Cardiac septum (tissue), 1 donor: ENCODE results near the gene CACNG4. TPM values are rescaled to one million over a fixed set of nuclear protein-coding genes. Genes with fewer than 3 reads are reported as not detected.
"Not testable (repeated sequence)": the region's sequence is repeated elsewhere in the genome, so short reads cannot be mapped to it uniquely, and the experiment has no call there.

Experiments used
- DNase-seq: peaks from one replicate; pipeline ENCODE4 v3.0.0-alpha.2; 2020; ENCODE audit warnings: low spot score
- intact Hi-C: fragments of 100-400 bp; cut with DNase I; formaldehyde crosslinking; loops from one replicate; pipeline ENCODE4 v1.14.0; 2022
- total RNA-seq: library from RNA; stranded (reverse); fragmentation: NEBNext Ultra II Directional; extraction: Animal tissue kit (Norgen Biotek cat#: 25700); gene quantifications from one replicate; pipeline ENCODE4 v1.2.1, GENCODE V29; 2021
- donor health status: DM: no; HTN: no; CAD: no.

Gene CACNG4
- total RNA-seq, 1 donor from 2014 or later = 0.05 TPM

DNA sequence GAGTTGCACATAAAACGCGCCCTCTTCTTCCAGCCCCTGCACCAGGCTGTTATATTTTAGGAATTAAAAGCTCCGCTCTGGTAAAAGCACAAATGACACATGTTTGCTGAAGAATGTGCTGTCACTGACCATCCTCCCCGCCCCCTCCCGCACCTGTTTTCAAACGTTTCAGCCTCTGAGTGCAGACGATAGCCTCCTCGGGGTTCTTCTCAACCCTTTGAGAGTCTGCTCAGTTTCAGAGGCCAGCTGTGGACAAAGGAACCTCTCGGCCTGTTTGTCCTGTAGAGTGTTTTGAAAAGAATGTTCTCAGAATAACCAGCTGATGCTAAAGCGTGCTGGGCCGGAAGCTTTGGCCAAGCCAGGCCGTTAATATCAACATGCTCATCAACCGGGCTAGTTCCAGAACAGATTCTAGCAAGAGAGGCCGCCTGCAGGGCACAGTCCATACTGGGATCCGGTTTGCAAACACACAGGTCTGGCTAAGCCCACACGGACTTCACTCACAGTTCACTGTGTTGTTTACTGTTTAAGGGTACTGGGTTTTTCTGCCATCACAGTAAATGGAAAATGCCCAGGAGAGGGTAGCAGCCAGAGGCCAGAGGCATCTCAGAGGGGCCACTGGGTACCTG lies 6.4 kb upstream of the CACNG4 start:
- intact Hi-C loops = no loop called here
- no peak for DNase-seq

GRCh38 chr17:66959641-66960375 lies 4.7 kb upstream of the CACNG4 start:
- DNase-seq = no peak
- intact Hi-C loops = no loop called here

DNA sequence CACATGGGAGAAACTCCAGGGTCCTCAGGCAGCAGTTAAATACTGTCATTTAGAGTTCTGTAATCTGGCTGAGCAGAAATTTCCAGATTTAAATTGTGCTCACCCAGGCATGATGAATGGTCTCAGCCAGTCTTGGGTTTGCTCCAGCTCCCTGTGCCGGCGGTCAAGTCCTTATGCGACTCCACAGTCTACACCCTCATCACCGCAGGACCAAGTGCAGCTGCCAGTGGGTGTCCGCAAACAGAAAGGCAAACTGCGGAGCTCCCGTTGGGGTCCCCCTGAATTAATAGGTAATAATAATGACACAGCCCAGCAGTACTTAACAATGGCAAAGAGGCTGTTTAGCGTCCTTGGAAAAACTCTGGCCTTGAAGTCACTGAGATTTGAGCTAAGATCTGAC lies 3.9 kb upstream of the CACNG4 start:
- intact Hi-C loops = no loop called here
- no peak for DNase-seq

DNA sequence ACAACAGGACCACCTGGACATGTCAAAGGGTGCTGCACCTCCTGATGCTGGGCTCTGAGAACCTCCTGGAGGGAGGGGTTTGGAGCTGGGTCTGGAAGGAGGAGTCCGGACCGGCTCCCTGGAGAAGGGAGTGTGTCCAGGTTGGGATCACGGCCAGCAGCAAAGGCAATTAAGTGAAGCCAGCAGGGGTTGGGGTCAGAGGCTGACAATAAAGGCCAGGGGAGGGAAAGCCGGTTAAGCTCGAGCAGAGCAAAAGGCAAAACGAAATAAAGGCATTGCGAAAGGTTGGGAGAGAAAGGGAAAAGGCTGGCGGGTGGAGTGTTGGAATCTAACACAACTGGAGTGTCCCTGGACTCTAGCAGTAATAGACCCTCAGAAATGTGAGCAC lies 992 bp upstream of the CACNG4 start:
- DNase-seq = no peak

DNA sequence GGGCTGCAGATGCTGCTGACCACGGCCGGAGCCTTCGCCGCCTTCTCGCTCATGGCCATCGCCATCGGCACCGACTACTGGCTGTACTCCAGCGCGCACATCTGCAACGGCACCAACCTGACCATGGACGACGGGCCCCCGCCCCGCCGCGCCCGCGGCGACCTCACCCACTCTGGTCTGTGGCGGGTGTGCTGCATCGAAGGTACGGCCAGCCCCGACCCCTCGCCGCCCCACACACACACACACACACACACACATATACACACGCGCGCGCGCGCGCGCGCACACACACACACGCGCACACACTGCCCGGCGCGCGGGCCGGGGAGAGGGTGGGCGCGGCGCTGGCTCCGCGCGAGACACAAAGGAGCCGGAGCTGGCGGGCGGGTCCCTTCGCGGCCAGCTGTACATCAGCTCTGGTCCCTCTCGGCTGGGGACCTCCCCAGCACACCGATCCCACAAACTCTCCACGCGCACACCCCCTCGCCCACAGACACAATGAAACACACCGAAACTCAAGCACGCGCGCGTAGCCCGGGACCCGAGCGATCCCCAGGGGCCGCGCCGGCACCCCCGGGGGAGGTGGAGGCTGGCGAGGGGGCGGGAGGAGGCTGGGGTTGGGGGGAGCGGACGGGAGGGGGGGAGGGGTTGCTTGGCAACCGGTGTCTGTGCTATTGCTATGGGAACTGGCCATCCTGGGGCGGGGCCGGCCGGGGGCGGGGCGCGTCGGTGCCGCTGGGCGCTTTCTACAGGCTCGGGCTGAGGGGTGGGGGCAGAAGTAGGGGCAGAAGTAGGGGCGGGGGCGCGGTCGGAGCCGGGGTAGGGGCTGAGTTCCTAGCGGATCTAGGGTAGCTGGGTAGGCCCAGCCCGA lies 658 bp downstream of the CACNG4 start:
- intact Hi-C loops = no loop called here
- no peak for DNase-seq

More for the DNA sequence above, 992 bp upstream of the CACNG4 start:
- intact Hi-C loops = no loop called here

- intact Hi-C loops = no loop called here
- no peak for DNase-seq
These were observed 1.3 kb downstream of the CACNG4 start for GRCh38 chr17:66965801-66966262.

- intact Hi-C loops = no loop called here
- no peak for DNase-seq
These were observed 1.8 kb downstream of the CACNG4 start for GRCh38 chr17:66966298-66966697.

- no peak for DNase-seq
- intact Hi-C loops = no loop called here
These were observed 2.4 kb downstream of the CACNG4 start for GRCh38 chr17:66966704-66967418.

DNA sequence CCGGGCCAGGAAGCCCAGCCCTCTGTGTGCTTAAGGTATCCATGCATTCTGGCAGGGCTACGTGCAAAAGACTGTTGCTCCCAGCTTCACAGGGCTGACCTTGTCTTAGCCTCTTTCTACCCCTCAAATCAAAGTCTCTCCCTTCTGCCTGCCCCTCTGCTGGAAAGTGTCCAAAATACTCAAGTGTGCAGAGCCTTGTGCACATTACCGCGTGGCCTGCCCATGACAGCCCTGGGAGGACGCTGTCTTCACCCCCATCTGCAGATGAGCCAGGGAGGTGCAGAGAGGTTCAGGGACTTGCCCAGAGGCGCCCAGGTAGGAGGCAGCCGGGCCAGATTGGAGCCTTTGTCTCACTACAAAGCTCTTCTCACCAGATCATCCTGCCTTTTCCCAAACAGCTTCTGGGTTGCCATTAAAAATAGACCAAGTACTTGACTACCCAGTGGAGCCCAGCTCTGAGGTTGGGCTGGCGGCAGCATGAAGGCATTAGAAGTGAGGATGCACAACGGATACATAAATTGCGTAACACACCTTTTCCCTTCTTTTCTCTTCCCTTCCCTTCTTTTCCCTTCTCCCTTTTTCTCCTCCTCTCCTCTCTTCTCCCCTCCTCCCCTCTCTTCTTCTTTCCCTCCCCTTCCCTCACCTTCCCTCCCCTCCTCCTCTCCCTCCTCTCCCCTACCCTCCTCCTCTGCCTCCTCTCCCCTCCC lies 3.5 kb downstream of the CACNG4 start:
- intact Hi-C loops = no loop called here
- no peak for DNase-seq

DNA sequence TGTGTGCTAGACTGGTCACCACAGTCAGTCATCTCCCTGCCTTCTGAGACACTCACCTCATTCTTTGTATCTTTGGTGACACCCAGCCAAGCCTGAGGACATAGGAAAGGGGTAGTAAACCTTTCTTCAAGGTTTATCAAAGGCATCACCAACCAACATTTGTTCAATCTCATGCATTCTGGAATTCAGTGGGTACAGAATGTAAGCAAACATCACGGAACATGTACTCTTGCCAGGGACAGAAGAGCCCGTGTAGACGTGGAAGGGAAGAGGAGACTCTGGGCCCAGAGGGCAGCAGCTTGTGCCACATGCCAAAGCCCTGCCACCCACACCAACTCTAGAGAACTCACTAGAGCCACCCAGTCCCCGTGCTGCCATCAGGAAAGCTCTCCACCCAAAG lies 4.4 kb downstream of the CACNG4 start:
- intact Hi-C loops = no loop called here
- DNase-seq = no peak

- intact Hi-C loops = loop anchor here (10.0 kb wide), 2 partner anchors 85 to 255 kb away; no protein-coding TSS in a partner anchor
- DNase-seq = no peak
These were observed 5.6 kb downstream of the CACNG4 start for GRCh38 chr17:66970140-66970539.

- intact Hi-C loops = loop anchor here (10.0 kb wide), 2 partner anchors 84 to 256 kb away; no protein-coding TSS in a partner anchor
- DNase-seq = no peak
These were observed 6.3 kb downstream of the CACNG4 start for GRCh38 chr17:66970797-66971196.

DNA sequence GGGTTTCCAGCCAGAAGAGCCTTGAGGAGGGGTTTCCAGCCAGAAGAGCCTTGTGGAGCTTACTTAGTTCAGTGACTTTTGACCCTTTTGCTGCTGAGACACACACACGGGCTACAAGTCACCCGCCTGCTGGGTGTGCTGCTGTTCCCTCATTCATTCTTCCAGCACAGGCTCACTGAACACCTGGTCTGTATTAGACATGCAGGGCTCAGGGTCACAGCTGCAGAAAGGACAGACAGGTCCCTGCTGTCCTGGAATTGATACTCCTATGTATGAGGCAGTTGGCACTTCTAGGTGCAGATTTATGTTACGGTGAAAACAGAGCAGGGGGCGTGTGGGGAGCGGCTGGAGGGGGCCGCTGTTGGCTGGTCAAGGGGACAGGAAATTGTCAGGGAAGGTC lies 6.8 kb downstream of the CACNG4 start:
- intact Hi-C loops = loop anchor here (10.0 kb wide), 2 partner anchors 84 to 256 kb away; no protein-coding TSS in a partner anchor

GRCh38 chr17:66971730-66972441 lies 7.4 kb downstream of the CACNG4 start:
- intact Hi-C loops = loop anchor here (10.0 kb wide), 2 partner anchors 83 to 257 kb away; no protein-coding TSS in a partner anchor

More for the DNA sequence above, 6.8 kb downstream of the CACNG4 start:
- no peak for DNase-seq

DNA sequence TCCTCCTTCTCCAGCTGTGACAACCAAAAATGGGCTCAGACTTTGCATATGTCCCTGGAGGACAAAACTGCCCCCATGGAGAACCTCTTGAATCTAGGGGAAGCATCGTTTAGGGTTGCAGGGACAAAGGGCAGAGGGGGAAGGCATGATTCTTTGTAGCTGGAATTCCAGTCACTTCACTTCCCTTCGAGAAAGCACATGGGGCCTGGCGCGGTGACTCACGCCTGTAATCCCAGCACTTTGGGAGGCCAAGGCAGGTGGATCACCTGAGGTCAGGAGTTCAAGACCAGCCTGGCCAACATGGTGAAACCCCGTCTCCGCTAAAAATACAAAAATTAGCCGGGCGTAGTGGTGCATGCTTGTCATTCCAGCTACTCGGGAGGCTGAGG lies 7.9 kb downstream of the CACNG4 start:
- intact Hi-C loops = loop anchor here (10.0 kb wide), 2 partner anchors 82 to 258 kb away; no protein-coding TSS in a partner anchor
- not testable (repeated sequence) for DNase-seq

More at GRCh38 chr17:66971730-66972441, 7.4 kb downstream of the CACNG4 start:
- DNase-seq = no peak

DNA sequence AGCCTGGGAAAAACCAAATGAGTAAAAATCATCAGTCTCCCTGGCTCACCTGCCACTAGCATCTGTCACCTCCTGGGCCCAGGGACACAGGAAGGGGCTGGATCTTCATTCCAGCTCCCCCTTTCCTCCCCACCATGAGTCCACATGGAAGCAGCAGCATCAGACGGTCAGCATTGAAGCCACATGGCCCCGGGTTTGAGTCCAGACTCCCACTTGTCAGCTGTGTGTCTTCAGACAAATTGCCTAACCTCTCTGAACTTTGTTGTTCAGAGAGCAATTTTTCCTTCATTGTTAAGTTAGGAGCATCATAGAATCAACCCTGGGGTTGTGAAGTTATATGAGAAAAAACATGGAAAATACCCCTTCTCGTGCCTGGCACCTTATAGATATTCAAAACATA lies 10.7 kb downstream of the CACNG4 start:
- no peak for DNase-seq
- intact Hi-C loops = loop anchor here (10.0 kb wide), 2 partner anchors 80 to 260 kb away; no protein-coding TSS in a partner anchor

- intact Hi-C loops = loop anchor here (10.0 kb wide), 2 partner anchors 79 to 261 kb away; no protein-coding TSS in a partner anchor
These were observed 11.3 kb downstream of the CACNG4 start for GRCh38 chr17:66975614-66976378.

More at GRCh38 chr17:66975614-66976378, 11.3 kb downstream of the CACNG4 start:
- no peak for DNase-seq
